B cell (primary cell): ENCODE measurements around the gene C7. TPM values are rescaled to one million over a fixed set of nuclear protein-coding genes. Genes with fewer than 3 reads are reported as not detected.

Source experiments
- ATAC-seq: fragments of 200-7000 bp; cut with Tn5 transposase; one replicate; pipeline ENCODE4 v1.10.0; 2021; ENCODE audit warnings: low read depth, mild to moderate bottlenecking, moderate number of reproducible peaks, moderate library complexity
- CTCF ChIA-PET: fragments of 350-600 bp; sonication (Branson Sonifier 250); formaldehyde crosslinking; loops from one replicate; lab custom pipeline; 2021; ENCODE audit warnings: antibody characterized with exemption, inconsistent platforms; lab: Charles Lee
- POLR2A ChIA-PET: fragments of 350-600 bp; sonication (Branson Sonifier 250); formaldehyde crosslinking; loops from one replicate; lab custom pipeline; 2021; ENCODE audit warnings: antibody characterized with exemption; lab: Charles Lee
- DNase-seq: peaks from one replicate; pipeline ENCODE4 v3.0.0; 2013
- H2AFZ ChIP-seq: 2 replicates; pipeline ENCODE4 v1.6.1; 2012; ENCODE audit warnings: mild to moderate bottlenecking, low read depth, low read length; ENCODE audit not compliant: insufficient read depth, poor library complexity, severe bottlenecking
- H3K27ac ChIP-seq, 2 donors: 1 replicate in 1 of 2; 2 replicates in 1 of 2; pipeline ENCODE4 v1.5.1; 2012 to 2013; ENCODE audit warnings: low read length in 2 of 2, mild to moderate bottlenecking in 2 of 2, moderate library complexity in 1 of 2
- H3K27me3 ChIP-seq, 4 experiments: fragments of 200-600 bp in 1 of 4; sonication (generic) in 1 of 4; replicated peaks in 1 of 4; 1 replicate in 2 of 4; 2 replicates in 2 of 4; pipeline versions ENCODE4 v1.6.1 to v1.7.0; 2013 to 2016; ENCODE audit warnings: low read length in 3 of 4, mild to moderate bottlenecking in 2 of 4, mixed read lengths in 1 of 4, moderate library complexity in 1 of 4; ENCODE audit not compliant: insufficient read depth in 4 of 4, control insufficient read depth in 3 of 4; ENCODE audit errors: control extremely low read depth in 1 of 4
- H3K36me3 ChIP-seq, 2 experiments: replicated peaks in 1 of 2; 1 replicate in 1 of 2; 2 replicates in 1 of 2; pipeline versions ENCODE4 v1.6.1 to v1.7.1; 2013; ENCODE audit warnings: low read length in 1 of 2; ENCODE audit not compliant: insufficient read depth in 2 of 2, control insufficient read depth in 1 of 2; ENCODE audit errors: control extremely low read depth in 1 of 2, extremely low read depth in 1 of 2
- H3K4me1 ChIP-seq, 2 donors: fragments of 200-600 bp in 1 of 2; sonication (generic) in 1 of 2; 1 replicate in 1 of 2; 2 replicates in 1 of 2; pipeline versions ENCODE4 v1.5.1 to v1.6.1; 2013 to 2017; ENCODE audit warnings: low read length in 2 of 2; ENCODE audit not compliant: control insufficient read depth in 2 of 2, insufficient read depth in 2 of 2
- H3K4me2 ChIP-seq: replicated peaks from 2 replicates; pipeline ENCODE3; 2012; ENCODE audit warnings: mild to moderate bottlenecking, low read depth, low read length; ENCODE audit not compliant: poor library complexity, severe bottlenecking
- H3K4me3 ChIP-seq, 5 experiments: fragments of 200-600 bp in 1 of 5; sonication (generic) in 1 of 5; 1 replicate in 3 of 5; 2 replicates in 2 of 5; pipeline versions ENCODE4 v1.5.1 to v1.7.0; 2011 to 2016; ENCODE audit warnings: low read length in 4 of 5, mild to moderate bottlenecking in 4 of 5, low read depth in 2 of 5, control low read depth in 1 of 5, moderate library complexity in 1 of 5; ENCODE audit not compliant: insufficient read depth in 1 of 5; ENCODE audit errors: control extremely low read depth in 1 of 5, extremely low read depth in 1 of 5
- H3K79me2 ChIP-seq: fragments of 200-600 bp; sonication (generic); one replicate; pipeline ENCODE4 v1.6.0; 2016; ENCODE audit warnings: low read length; ENCODE audit not compliant: control insufficient read depth, insufficient read depth
- H3K9ac ChIP-seq: fragments of 200-600 bp; sonication (generic); 2 replicates; pipeline ENCODE4 v1.6.1; 2017; ENCODE audit warnings: mild to moderate bottlenecking, low read length, moderate library complexity
- H3K9me3 ChIP-seq, 3 donors: one replicate each; pipeline versions ENCODE4 v1.6.1 to v1.7.1; 2013; ENCODE audit warnings: low read length in 2 of 3; ENCODE audit not compliant: control insufficient read depth in 2 of 3, insufficient read depth in 1 of 3; ENCODE audit errors: control extremely low read depth in 1 of 3
- H4K20me1 ChIP-seq: 2 replicates; pipeline ENCODE4 v1.6.0; 2012; ENCODE audit warnings: mild to moderate bottlenecking, low read length; ENCODE audit not compliant: insufficient read depth, control insufficient read depth, poor library complexity, severe bottlenecking
- H3K27ac Mint-ChIP-seq: one replicate; pipeline ENCODE4 v1.8.0; 2021; ENCODE audit warnings: mixed read lengths
- H3K27me3 Mint-ChIP-seq: one replicate; pipeline ENCODE4 v1.8.0; 2021; ENCODE audit warnings: mixed read lengths
- H3K4me1 Mint-ChIP-seq: one replicate; pipeline ENCODE4 v1.8.0; 2021; ENCODE audit warnings: mixed read lengths
- H3K4me3 Mint-ChIP-seq: one replicate; pipeline ENCODE4 v1.8.0; 2021; ENCODE audit warnings: mixed read lengths
- H3K9me3 Mint-ChIP-seq: one replicate; pipeline ENCODE4 v1.8.0; 2022; ENCODE audit warnings: mixed read lengths; ENCODE audit not compliant: insufficient read depth
- EZH2 ChIP-seq: IDR thresholded peaks from 2 replicates; pipeline ENCODE4 v1.6.1; 2012; ENCODE audit warnings: borderline replicate concordance, low read depth, mild to moderate bottlenecking, moderate library complexity, low read length; ENCODE audit not compliant: insufficient read depth, poor library complexity, severe bottlenecking
- WGBS: methylation state at CpG from one replicate; pipeline ENCODE4 v1.1.5; 2013; ENCODE audit warnings: missing lambda C conversion rate; ENCODE audit not compliant: insufficient coverage; 5-methylcytosine and 5-hydroxymethylcytosine counted together
- intact Hi-C: fragments of 100-400 bp; cut with micrococcal nuclease; formaldehyde crosslinking; loops from one replicate; pipeline ENCODE4 v1.10.0; 2022
- polyA plus RNA-seq: library from polyadenylated mRNA; depleted of rRNA; stranded (reverse); fragments of >200 nt; gene quantifications from 2 replicates; pipeline ENCODE4 v1.2.3, GENCODE V29; 2012
- total RNA-seq, 2 donors: library from RNA; stranded (reverse); fragments of 120-200 nt in 1 of 2; gene quantifications; 1 replicate in 1 of 2; 2 replicates in 1 of 2; pipeline versions ENCODE4 v1.2.3 to v1.2.4, GENCODE V29; 2013 to 2022
- TF ChIP-seq, protein P1 (sequence below): fragments of 200-600 bp; IDR thresholded peaks from one replicate; pipeline ENCODE4 v1.8.0; 2022; ENCODE audit warnings: antibody characterized with exemption, mild to moderate bottlenecking

C7 gene
- total and polyA plus RNA-seq, 2 donors (not counting 1 experiment from before 2014, with no cell fraction given) = not detected

GRCh38 chr5:41003670-41004376 lies 94.5 kb downstream of the C7 start:
- Mint-ChIP-seq H3K27me3 (peaks cover 5% of the 10 kb centered on the region), H3K4me1 (no peaks in the 10 kb centered on the region), H3K27ac (no peak overlapping the region), H3K9me3 (no peaks in the 10 kb centered on the region), H3K4me3 (no peak overlapping the region)
- ATAC-seq (no peak), DNase-seq (no peak)
- Histone ChIP-seq H3K4me3 (no peak overlapping the region), H3K4me1 (no peaks in the 10 kb centered on the region), H3K27me3 (no peaks in the 10 kb centered on the region), H3K27ac (no peak overlapping the region), H3K79me2 (no peaks in the 10 kb centered on the region), H3K9me3 (no peaks in the 10 kb centered on the region), H3K36me3 (no peaks in the 10 kb centered on the region), H3K9ac (no peak overlapping the region), H2AFZ (no peak overlapping the region), H4K20me1 (no peaks in the 10 kb centered on the region), H3K4me2 (no peak overlapping the region)
- ChIA-PET CTCF (no interaction called here), POLR2A (no interaction called here)
- no CpG with 5 or more reads among the region's 3 CpGs for WGBS
- intact Hi-C loops = no loop called here
- TF ChIP-seq, protein P1, sequence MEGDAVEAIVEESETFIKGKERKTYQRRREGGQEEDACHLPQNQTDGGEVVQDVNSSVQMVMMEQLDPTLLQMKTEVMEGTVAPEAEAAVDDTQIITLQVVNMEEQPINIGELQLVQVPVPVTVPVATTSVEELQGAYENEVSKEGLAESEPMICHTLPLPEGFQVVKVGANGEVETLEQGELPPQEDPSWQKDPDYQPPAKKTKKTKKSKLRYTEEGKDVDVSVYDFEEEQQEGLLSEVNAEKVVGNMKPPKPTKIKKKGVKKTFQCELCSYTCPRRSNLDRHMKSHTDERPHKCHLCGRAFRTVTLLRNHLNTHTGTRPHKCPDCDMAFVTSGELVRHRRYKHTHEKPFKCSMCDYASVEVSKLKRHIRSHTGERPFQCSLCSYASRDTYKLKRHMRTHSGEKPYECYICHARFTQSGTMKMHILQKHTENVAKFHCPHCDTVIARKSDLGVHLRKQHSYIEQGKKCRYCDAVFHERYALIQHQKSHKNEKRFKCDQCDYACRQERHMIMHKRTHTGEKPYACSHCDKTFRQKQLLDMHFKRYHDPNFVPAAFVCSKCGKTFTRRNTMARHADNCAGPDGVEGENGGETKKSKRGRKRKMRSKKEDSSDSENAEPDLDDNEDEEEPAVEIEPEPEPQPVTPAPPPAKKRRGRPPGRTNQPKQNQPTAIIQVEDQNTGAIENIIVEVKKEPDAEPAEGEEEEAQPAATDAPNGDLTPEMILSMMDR = no peak
- no peak for TF ChIP-seq EZH2

DNA sequence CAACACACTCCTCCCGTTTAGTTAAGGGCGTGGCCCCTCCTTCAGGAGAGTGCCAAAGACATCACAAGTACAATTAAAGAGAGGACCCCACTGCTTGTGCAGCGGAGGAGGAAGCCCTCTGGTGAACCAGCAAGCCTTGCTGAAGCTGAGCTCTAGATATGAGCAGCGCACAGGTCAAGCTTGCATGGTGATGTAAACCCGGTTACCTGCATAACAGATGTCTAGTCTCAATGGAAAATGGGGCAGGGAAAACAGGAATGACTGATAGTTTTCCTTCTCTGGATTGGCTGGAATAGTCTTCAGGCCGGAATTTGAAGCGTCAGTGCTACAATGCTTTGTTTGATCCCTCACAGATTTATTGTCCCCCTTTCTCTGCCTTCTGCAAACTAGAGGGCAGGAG lies 95.6 kb downstream of the C7 start:
- no peak overlapping the region for H3K9ac ChIP-seq
- H3K4me3 ChIP-seq = no peak overlapping the region
- intact Hi-C loops = no loop called here
- no peaks in the 10 kb centered on the region for H3K36me3 ChIP-seq
- DNase-seq (no peak), ATAC-seq (no peak)
- H3K9me3 ChIP-seq = no peaks in the 10 kb centered on the region
- POLR2A ChIA-PET = no interaction called here
- no peak overlapping the region for H3K27ac Mint-ChIP-seq
- H3K27ac ChIP-seq = no peak overlapping the region
- 94% methylated on average over 4 of the region's 7 CpGs for WGBS
- H3K4me2 ChIP-seq = no peak overlapping the region
- H3K27me3 ChIP-seq = no peaks in the 10 kb centered on the region
- CTCF ChIA-PET = no interaction called here
- TF ChIP-seq EZH2 = no peak
- TF ChIP-seq, protein P1 = no peak
- H3K9me3 Mint-ChIP-seq = no peaks in the 10 kb centered on the region
- H3K27me3 Mint-ChIP-seq = no peaks in the 10 kb centered on the region
- H3K4me1 Mint-ChIP-seq = no peaks in the 10 kb centered on the region
- no peaks in the 10 kb centered on the region for H3K79me2 ChIP-seq
- no peaks in the 10 kb centered on the region for H3K4me1 ChIP-seq
- H2AFZ ChIP-seq = no peak overlapping the region
- no peak overlapping the region for H3K4me3 Mint-ChIP-seq
- no peaks in the 10 kb centered on the region for H4K20me1 ChIP-seq
